Measurements from ENCODE around the gene LMOD1.
"Not testable (repeated sequence)": the region's sequence is repeated elsewhere in the genome, so short reads cannot be mapped to it uniquely, and the experiment has no call there.

The LMOD1 gene

GRCh38 chr1:201945863-201946223, 505 bp downstream of the LMOD1 start:
- no peak for DNase-seq

GRCh38 chr1:201945157-201945556, 1.2 kb downstream of the LMOD1 start:
- peak; percentile 43 for DNase-seq

DNA sequence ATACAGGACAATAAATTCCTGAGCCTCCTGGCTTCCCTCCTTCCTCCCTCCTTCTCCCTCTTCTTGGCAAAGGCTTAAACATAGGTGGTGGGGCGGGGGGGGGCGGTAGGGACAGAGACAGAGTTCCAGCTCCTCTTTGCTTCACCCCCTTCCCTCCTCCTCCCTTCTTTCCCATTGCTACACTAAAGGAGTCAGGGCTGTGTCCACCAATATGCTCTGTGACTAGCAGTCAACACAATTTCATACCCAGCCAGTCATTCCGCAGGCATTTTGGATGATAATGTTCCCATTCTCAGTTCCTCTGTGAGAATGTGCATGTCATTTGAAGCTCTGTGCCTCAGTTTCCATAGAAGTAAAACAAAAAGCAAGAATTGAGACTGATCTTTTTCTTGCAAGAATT, 1.7 kb downstream of the LMOD1 start:
- no peak for DNase-seq

DNA sequence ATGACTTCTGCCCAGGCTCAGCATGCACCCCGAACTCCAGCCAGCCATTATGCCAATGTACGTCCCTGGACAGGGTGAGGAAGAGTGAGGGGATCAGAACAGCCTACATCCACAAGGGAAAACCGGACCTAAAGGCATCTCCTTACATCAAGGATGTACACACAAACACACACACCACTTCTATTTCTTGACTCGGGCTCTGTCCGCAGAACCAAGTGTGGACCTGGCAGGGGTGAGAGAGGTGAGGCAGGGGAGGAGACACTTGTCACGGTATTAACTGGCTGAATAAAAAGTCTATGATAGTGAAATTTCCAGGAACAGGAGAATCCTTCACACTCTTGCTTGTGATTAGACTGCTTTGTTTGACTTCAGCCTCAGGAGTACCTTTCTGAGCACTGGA, 2.3 kb downstream of the LMOD1 start:
- no peak for DNase-seq

- DNase-seq, result no peak
These were observed 4.2 kb downstream of the LMOD1 start for GRCh38 chr1:201942129-201942495.

DNA sequence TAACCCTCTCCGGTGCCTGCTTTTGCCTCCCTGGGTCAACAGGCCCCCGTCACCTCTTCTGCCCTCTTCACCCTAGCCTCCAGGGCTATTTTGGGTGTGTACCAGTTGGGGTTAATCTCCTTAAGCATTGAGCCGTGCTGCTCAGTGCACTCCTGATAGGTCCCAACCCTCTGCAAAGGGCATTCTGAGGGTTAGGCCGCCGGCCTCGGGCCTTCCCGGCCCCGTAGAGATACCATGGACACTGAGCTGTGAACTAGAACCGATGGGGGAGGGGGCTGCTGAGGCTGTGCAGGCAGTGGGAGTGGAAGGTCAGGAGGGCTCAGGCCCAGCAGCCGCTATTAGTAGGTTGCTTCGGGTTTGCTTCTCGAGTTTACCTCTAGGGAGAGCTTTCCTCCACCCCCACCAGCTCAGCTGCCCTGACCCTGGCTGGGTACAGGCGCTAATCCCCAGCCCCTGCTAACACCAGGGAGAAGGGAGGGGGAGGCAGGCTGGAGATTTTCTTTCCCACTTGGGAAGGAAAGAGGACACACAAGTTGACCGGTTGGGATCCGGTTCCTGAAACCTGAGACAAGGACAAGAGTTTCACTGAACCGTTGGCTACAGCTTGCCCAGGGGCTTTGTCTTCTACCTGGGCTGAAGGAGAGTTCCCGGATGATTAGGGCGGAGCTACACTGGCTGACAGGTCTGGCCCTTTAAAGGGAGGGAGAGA, 4.8 kb downstream of the LMOD1 start:
- no peak for DNase-seq

- not testable (repeated sequence) for DNase-seq
These were observed 6.0 kb downstream of the LMOD1 start for GRCh38 chr1:201940316-201940715.

DNA sequence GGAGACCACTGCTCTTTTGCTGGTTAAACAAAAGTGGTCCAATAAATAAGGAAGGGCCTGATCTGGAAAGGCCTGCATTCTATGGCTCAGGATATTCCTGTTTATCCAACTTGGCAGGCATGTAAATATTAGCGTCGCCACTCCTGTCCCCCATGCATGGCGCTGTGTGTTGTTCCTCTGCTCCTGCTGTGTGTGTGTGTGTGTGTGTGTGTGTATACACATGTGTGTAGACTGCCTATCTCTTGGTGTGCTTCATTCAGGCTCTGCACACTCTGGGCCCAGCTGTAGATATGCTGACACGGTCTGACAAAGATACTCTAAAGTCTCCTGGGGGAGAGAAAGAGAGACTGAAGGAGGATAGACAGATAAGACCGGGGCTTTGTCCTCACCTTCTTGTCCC, 6.8 kb downstream of the LMOD1 start:
- no peak for DNase-seq

DNA sequence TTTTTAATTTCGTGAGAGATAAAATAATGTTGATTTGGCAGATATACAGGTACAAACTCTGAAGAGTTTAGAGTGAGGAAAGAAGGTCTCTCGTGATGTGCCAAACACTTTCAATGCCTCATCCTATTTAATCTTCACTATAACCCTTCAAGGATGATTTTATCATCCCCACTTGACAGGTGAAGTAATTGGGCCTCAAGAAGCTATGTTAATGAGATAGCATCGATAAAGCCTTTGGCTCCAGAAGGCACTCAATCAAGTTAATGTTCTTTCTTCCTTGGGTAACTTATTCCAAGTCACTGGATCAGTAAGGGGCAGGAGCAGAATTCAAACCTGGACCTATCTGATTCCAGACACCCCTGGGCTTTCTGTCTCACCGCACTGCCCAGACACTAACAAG, 7.2 kb downstream of the LMOD1 start:
- no peak for DNase-seq

- DNase-seq, result no peak
These were observed 7.8 kb downstream of the LMOD1 start for GRCh38 chr1:201938440-201939035.

GRCh38 chr1:201937624-201938213, 8.6 kb downstream of the LMOD1 start:
- no peak for DNase-seq

DNA sequence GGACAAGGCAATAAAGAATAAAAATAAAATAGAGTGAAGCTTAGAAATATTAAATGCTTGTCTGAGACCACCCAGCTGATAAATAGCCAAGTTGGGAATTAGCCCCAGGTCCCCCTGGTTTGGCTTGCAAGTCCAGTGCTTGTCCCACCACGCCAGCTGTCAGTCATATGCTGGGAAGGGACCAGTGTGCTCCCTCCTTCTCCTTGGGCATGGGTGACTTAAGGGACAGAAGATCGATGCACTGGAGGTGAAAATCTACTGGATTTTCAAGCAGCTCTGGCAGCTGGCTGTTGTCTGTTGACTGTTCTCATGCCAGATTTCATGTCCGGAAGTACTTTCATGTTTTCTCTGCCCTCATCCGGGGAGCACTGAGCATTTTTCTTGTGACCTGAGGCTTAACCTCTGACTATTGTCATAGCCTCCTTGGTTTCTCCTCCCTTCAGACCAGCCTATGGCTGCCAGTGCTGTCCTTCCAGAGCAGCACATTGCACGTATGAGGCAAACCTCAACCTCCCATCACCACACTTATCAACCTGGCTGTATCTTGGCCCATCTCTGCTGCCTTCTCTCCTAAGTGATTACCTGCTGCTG, 12.4 kb downstream of the LMOD1 start:
- no peak for DNase-seq

DNA sequence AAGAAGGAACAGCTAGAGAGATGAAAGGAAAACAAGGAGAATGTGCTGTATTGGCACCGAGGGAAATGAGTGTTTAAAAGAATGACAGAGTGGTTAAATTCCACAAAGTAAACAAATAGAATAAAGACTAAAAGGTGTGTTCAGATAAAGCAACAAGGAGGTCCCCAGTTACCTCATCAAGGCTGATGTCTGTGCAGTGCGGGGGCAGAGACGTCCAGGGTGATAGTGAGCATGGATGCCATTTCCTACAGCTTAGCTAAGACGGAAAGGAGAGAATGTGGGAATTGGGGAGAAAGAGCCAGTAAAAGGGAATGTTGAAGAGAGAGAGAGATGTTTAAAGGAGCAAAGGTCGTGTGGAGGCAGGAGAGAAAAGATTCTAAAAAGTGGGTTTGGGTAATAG, 15.5 kb downstream of the LMOD1 start:
- DNase-seq, result no peak

DNA sequence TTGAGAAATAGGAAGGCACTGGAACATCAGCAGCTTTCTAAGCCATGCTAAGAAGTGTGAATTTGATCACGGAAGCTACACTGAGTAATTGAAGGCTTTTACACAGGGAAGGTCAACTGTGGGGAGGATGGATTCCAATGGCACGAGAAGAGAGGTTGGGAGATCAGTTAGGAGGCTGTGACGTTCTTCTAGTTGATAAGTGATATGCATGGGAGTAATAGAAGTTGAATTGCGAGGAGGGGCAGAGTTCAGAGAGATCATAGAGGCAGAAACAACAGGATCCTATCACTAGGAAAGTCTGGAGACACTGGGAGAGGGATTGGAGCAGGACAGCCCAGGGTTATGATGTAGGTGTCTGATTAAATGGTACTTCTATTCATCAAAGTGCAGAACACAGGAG, 16.2 kb downstream of the LMOD1 start:
- DNase-seq, result no peak

DNA sequence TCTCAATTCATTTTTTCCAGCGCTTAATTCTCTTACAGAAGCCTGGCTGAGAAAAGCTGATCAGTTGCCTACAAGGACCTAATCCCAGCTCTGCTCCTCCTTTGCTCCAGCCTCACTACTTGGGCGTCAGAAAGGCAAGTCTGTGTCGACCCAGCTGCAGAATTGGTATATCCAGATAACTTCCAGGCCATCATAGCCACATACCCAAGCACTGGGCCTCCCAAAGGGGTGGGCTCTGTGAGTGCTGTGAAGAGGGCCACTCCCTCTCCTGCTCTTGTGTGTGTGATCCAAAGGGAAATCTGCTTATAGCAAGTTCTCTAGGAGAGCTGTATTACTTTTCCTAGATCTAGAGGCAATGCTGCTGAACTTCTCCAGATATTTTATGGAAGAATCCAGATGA, 18.1 kb downstream of the LMOD1 start:
- DNase-seq, result no peak

DNA sequence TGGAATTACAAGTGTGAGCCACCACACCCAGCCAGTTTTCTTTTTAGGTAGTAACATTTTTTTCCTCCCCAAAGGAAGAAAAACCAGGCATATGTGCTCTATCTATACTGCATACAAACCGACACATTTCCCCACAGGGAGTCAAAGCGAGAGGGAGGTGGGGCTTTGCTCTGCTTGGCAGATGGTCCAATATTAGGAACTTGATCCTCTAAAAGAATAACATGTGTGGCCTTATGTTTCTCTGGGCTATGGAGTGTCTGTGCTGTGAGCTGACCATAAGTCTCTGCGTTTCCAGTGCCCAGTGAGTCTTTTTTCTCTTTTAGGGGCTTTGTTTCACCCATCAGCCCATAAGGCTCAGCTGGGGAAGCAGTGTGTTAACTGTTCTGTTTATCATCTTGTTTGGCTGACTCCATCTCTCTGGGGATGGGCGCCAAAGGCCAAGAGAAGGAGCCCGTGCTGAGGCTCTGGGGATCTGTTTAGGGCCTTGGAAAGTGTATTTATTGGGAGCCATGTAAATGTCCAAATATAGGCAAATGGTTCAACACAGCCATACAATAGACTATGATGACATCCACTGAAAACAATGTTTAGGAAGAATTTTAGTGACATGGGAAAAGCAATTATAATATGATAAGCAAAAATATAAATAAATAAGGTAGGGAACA, 20.2 kb downstream of the LMOD1 start:
- DNase-seq, result no peak

GRCh38 chr1:201925301-201925567, 21.1 kb downstream of the LMOD1 start:
- DNase-seq, result no peak

DNA sequence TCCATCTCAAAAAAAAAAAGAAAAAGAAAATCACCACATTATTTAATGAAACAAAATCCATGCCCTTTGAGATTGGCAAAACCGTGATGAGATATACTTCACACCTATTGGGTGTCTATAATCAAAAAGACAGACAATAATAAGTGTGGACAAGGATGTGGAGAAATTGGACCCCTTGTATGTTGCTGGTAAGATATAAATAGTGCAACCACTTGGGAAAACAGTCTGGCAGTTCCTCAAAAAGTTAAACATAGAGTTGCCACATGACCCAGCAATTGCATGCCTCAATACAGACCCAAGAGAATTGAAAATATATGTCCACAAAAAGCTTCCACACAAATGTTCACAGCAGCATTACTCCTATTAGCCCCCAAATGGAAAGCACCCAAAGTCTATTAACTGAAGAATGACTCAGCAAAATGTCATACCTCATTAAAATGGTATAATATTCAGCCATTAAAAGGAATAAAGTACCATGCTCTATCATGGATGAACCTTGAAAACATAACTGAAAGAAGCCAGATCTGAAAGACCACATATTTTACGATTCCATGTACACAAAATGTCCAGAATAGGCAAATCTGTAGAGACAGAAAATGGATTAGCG, 24.3 kb downstream of the LMOD1 start:
- peak; percentile 18 for DNase-seq

DNA sequence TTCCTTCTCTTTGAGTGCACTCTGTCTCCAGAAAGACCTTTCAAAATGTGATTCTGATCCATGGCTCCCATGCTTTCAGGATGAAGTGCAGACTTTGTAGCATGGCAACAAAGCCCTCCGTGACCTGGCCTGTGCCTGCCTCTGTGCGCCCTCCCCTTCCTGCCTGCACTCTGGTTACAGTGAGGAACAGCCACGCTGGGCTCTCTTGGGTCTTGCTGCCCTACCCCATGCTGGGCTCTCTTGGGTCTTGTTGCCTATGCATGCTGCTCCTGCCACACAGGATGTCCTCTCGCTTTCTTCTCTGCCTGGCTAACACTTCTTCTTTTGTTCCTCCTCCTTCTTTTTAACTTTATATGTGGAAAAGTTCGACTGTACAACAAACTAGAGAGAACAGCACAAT, 28.0 kb downstream of the LMOD1 start:
- DNase-seq, result no peak

- no peak for DNase-seq
These were observed 28.9 kb downstream of the LMOD1 start for GRCh38 chr1:201917362-201918033.

GRCh38 chr1:201916649-201917249, 29.6 kb downstream of the LMOD1 start:
- peak; percentile 44 for DNase-seq

- DNase-seq, result no peak
These were observed 31.7 kb downstream of the LMOD1 start for GRCh38 chr1:201914456-201915235.
